Esophagus muscularis mucosa (tissue), 4 donors: ENCODE results near the gene LAMTOR2. TPM values are rescaled to one million over a fixed set of nuclear protein-coding genes. Genes with fewer than 3 reads are reported as not detected.

Experiments used
- total RNA-seq, 4 donors: library from RNA; depleted of rRNA; stranded (reverse); fragments of >200 nt; gene quantifications; one replicate each; pipeline versions ENCODE4 v1.1.0 to v1.2.1, GENCODE V29; 2016

LAMTOR2 gene
- total RNA-seq, 4 donors from 2014 or later, result 59.3 to 106 (median 75.5) TPM

Other genes starting within 250 kb of the LAMTOR2 start
- 10 to 100 TPM; 26.5 to 49.8 (median 28.3) TPM for gene GON4L, start 197.6 kb upstream of the LAMTOR2 start, total RNA-seq
- gene SYT11, start 195.2 kb upstream of the LAMTOR2 start, total RNA-seq, result 10 to 100 TPM in 3 of 4 donors, 1 to 10 TPM in 1; 8.3 to 25.2 (median 20.3) TPM
- gene RIT1, start 143.4 kb upstream of the LAMTOR2 start, total RNA-seq, result 10 to 100 TPM; 23.0 to 36.8 (median 32.3) TPM
- 10 to 100 TPM; 25.8 to 41.5 (median 29.2) TPM for gene KHDC4, start 120.4 kb upstream of the LAMTOR2 start, total RNA-seq
- not detected for gene RXFP4, start 113.1 kb upstream of the LAMTOR2 start, total RNA-seq
- gene ARHGEF2, start 76.2 kb upstream of the LAMTOR2 start, total RNA-seq, result 100 to 1,000 TPM in 2 of 4 donors, 10 to 100 TPM in 2; 54.0 to 130 (median 91.8) TPM
- 100 to 1,000 TPM; 118 to 229 (median 137) TPM for gene SSR2, start 33.8 kb upstream of the LAMTOR2 start, total RNA-seq
- gene UBQLN4, start 984 bp upstream of the LAMTOR2 start, total RNA-seq, result 10 to 100 TPM; 17.4 to 33.3 (median 26.0) TPM
- not detected for gene RAB25, start 6.4 kb downstream of the LAMTOR2 start, total RNA-seq
- gene MEX3A, start 27.7 kb downstream of the LAMTOR2 start, total RNA-seq, result 1 to 10 TPM in 1 of 4 donors, under 1 TPM in 3; under 0.01 to 1.6 (median 0.66) TPM
- 100 to 1,000 TPM; 311 to 589 (median 380) TPM for gene LMNA, start 59.9 kb downstream of the LAMTOR2 start, total RNA-seq
- 1 to 10 TPM; 1.7 to 4.1 (median 2.6) TPM for gene SEMA4A, start 98.8 kb downstream of the LAMTOR2 start, total RNA-seq
- 10 to 100 TPM in 3 of 4 donors, 1 to 10 TPM in 1; 8.3 to 18.2 (median 15.0) TPM for gene SLC25A44, start 139.3 kb downstream of the LAMTOR2 start, total RNA-seq
- gene PMF1, start 158.2 kb downstream of the LAMTOR2 start, total RNA-seq, result 10 to 100 TPM; 45.0 to 60.4 (median 50.2) TPM
- 1 to 10 TPM in 1 of 4 donors, not detected in 3; 2.4 TPM for gene BGLAP, start 187.4 kb downstream of the LAMTOR2 start, total RNA-seq
- gene PAQR6, start 193.3 kb downstream of the LAMTOR2 start, total RNA-seq, result 1 to 10 TPM; 2.2 to 2.9 (median 2.7) TPM
- 10 to 100 TPM; 52.3 to 96.1 (median 69.4) TPM for gene SMG5, start 228.0 kb downstream of the LAMTOR2 start, total RNA-seq
- gene TMEM79, start 229.5 kb downstream of the LAMTOR2 start, total RNA-seq, result 1 to 10 TPM in 3 of 4 donors, under 1 TPM in 1; 0.99 to 3.2 (median 1.9) TPM
- gene GLMP, start 240.9 kb downstream of the LAMTOR2 start, total RNA-seq, result 10 to 100 TPM; 27.0 to 47.8 (median 37.5) TPM
- not detected for gene VHLL, start 244.5 kb downstream of the LAMTOR2 start, total RNA-seq